ENCODE data around the gene NT5DC2.

The NT5DC2 gene

DNA sequence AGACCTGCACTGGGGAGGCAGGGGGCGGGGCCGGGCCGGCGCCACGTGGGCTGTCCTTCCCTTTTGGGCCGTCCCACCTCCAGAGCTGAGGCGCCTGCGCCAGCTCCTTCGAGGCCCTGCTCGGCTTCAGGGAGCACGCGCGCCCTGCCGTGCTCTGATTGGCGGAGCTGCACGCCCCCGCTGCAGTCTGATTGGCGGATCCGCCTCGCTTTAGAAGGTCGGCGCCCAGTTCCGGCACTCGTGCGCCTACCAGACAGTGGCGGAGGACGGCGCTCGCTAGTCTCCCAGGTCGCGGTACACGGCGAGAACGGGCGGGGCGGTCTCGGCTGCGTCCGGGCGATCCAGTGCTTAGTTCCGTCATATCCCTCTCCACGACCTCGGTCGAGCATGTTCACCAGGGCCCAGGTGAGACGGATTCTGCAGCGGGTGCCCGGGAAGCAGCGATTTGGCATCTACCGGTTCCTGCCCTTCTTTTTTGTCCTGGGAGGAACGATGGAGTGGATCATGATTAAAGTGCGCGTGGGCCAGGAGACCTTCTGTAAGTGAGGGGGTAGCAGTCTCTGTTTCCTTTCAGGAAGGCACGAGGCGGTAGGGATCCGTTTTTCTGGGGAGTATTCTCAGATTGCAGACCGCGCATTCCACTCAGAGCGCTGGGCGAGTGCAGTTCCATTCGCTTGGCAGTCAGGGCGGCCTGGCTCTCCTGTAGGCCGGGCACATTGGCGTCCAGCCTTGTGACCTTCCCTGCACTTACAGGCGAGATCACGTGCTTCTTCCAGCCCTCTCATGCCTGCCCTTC lies 2.9 kb upstream of the NT5DC2 start, which contains the start of gene UQCC5:
TSS of gene UQCC5 (plus strand) at position 237 of the 796 bp plus-strand sequence. CDS start at position 388, 151 bp downstream.
- H3K9ac ChIP-seq (ENCODE audit: low read depth, low read length): peak within 1 kb of the TSS; percentile 85
- peak within 1 kb of the TSS; percentile 88 for H3K4me3 ChIP-seq (ENCODE audit: low read depth, low read length)
- H3K27me3 ChIP-seq (ENCODE audit: control insufficient read depth, insufficient read depth, low read length): no peaks in the 10 kb centered on the region
- peaks cover 30% of the 10 kb centered on the region for H3K36me3 ChIP-seq (ENCODE audit: control insufficient read depth, insufficient read depth, low read length)
- H3K4me1 ChIP-seq (ENCODE audit: control insufficient read depth, insufficient read depth, low read length): peaks cover 30% of the 10 kb centered on the region
- no peaks in the 10 kb centered on the region for H3K9me3 ChIP-seq (ENCODE audit: control insufficient read depth, insufficient read depth, low read length)
- H3K27ac ChIP-seq (ENCODE audit: low read depth, low read length): peak within 1 kb of the TSS; percentile 92

GRCh38 chr3:52536112-52536368 lies 2.4 kb upstream of the NT5DC2 start:
- peak overlapping the region; percentile 18; the same call in 1 of the 2 replicates for H3K4me3 ChIP-seq (ENCODE audit: low read depth, low read length)

DNA sequence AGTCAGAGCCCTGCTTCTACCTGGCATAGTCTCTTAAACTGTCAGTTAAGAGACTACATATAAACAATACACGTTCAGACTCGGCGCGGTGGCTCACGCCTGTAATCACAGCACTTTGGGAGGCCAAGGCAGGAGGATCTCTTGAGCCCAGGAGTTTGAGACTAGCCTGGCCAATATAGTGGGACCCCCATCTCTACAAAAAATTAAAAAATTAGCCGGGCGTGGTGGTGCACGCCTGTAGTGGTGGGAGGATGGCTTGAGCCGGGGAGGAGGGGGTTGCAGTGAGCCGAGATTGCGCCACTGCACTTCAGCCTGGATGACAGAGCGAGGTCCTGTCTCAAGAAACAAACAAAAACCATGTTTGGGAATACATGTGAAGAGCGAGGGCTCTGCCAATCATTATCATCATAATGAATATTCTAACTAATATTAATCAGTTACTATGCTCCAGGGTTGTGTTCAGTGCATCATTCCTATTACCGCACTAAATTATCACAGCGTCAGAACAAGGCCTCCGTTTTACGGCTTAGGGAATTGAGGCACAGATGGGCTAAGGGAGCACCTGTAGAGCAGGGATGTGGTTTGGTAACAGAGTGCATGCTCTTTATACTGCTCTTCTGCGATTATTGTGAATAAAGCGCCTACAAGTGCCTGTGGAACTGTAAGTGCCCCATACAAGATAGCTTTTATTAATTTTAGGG lies 1.9 kb upstream of the NT5DC2 start:
- Histone ChIP-seq H3K4me1 (ENCODE audit: control insufficient read depth, insufficient read depth, low read length) (peaks cover 30% of the 10 kb centered on the region), H3K4me3 (ENCODE audit: low read depth, low read length) (peak overlapping the region; percentile 18; the same call in 1 of the 2 replicates), H3K9me3 (ENCODE audit: control insufficient read depth, insufficient read depth, low read length) (no peaks in the 10 kb centered on the region), H3K36me3 (ENCODE audit: control insufficient read depth, insufficient read depth, low read length) (peaks cover 22% of the 10 kb centered on the region), H3K27me3 (ENCODE audit: control insufficient read depth, insufficient read depth, low read length) (no peaks in the 10 kb centered on the region), H3K9ac (ENCODE audit: low read depth, low read length) (no peak overlapping the region), H3K27ac (ENCODE audit: low read depth, low read length) (no peak overlapping the region)

More at GRCh38 chr3:52536112-52536368, 2.4 kb upstream of the NT5DC2 start:
- Histone ChIP-seq H3K9ac (ENCODE audit: low read depth, low read length) (no peak overlapping the region), H3K36me3 (ENCODE audit: control insufficient read depth, insufficient read depth, low read length) (peaks cover 24% of the 10 kb centered on the region), H3K27me3 (ENCODE audit: control insufficient read depth, insufficient read depth, low read length) (no peaks in the 10 kb centered on the region), H3K4me1 (ENCODE audit: control insufficient read depth, insufficient read depth, low read length) (peaks cover 30% of the 10 kb centered on the region), H3K27ac (ENCODE audit: low read depth, low read length) (no peak overlapping the region), H3K9me3 (ENCODE audit: control insufficient read depth, insufficient read depth, low read length) (no peaks in the 10 kb centered on the region)

DNA sequence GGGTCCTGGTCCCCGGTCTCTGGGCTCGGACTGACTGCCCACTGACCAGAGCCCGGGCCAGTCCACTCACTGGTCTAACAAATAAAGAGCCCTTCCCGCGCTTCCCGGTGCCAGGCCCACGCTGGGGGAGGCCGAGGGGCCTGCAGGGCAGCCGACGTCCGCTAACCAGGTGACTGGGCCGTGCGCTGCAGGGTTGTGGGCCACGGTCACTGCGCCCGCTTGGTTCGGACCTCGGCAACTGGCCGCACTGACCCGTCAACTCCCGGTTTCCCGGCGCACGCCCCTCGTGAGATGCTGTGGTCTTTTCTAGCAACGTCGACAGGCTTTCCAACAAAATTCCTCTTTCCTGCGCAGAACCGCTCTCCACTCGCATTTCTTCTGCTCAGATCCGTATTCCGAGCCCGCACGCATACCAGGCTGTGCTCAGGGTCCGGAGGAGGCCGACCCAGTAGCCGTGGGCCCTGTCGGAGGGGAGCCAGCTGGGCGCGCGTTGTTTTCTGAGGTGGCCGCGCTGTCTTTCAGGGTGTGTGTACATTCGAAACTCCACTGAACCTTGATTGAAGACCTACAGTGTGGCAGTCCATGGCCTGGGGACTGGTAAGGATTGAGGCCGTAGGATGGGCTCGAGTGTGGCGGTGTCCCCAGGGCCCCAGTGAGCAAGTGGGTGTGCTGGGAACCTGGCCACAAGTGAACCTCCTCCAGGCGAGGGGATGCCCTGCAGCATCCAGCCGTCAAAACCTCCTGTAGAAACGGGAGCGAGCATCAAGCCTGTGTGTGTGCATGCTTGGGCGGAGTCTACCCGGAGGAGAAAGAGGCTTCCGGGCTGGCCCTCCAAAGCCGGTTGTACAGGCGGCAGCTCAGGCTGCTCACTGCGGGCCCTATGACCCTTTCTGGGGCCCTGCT lies 875 bp upstream of the NT5DC2 start:
- peaks cover 15% of the 10 kb centered on the region for H3K36me3 ChIP-seq (ENCODE audit: control insufficient read depth, insufficient read depth, low read length)
- peaks cover 30% of the 10 kb centered on the region for H3K4me1 ChIP-seq (ENCODE audit: control insufficient read depth, insufficient read depth, low read length)
- H3K27ac ChIP-seq (ENCODE audit: low read depth, low read length): peak overlapping the region; percentile 66
- no peaks in the 10 kb centered on the region for H3K27me3 ChIP-seq (ENCODE audit: control insufficient read depth, insufficient read depth, low read length)
- H3K4me3 ChIP-seq (ENCODE audit: low read depth, low read length): peak overlapping the region; percentile 68
- no peaks in the 10 kb centered on the region for H3K9me3 ChIP-seq (ENCODE audit: control insufficient read depth, insufficient read depth, low read length)
- H3K9ac ChIP-seq (ENCODE audit: low read depth, low read length): peak overlapping the region; percentile 25; the same call in 1 of the 2 replicates

GRCh38 chr3:52532838-52533622 lies 627 bp downstream of the NT5DC2 start:
- H3K27ac ChIP-seq (ENCODE audit: low read depth, low read length): peak overlapping the region; percentile 58

DNA sequence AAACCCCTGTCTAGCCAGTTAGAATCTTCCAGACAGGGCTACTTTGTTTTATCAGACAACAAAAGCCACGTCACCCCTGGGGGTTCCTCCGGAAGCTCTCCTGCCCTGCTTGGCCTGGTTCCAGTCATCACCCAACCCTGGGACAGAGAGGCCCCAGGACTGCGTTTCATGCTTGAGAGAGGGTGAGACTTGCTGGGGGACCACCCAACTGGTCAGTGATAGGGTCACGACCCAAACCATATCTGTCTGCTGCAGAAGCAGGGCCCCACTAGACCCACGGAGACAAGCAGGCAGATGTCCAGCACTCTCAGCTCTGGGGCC lies 1.2 kb downstream of the NT5DC2 start:
- H3K9me3 ChIP-seq (ENCODE audit: control insufficient read depth, insufficient read depth, low read length): no peaks in the 10 kb centered on the region
- H3K36me3 ChIP-seq (ENCODE audit: control insufficient read depth, insufficient read depth, low read length): peaks cover 29% of the 10 kb centered on the region
- peak overlapping the region; percentile 65 for H3K9ac ChIP-seq (ENCODE audit: low read depth, low read length)
- H3K27ac ChIP-seq (ENCODE audit: low read depth, low read length): peak overlapping the region; percentile 58
- H3K27me3 ChIP-seq (ENCODE audit: control insufficient read depth, insufficient read depth, low read length): no peaks in the 10 kb centered on the region
- H3K4me1 ChIP-seq (ENCODE audit: control insufficient read depth, insufficient read depth, low read length): peaks cover 19% of the 10 kb centered on the region
- H3K4me3 ChIP-seq (ENCODE audit: low read depth, low read length): peak overlapping the region; percentile 78

More at GRCh38 chr3:52532838-52533622, 627 bp downstream of the NT5DC2 start:
- Histone ChIP-seq H3K4me3 (ENCODE audit: low read depth, low read length) (peak overlapping the region; percentile 78), H3K4me1 (ENCODE audit: control insufficient read depth, insufficient read depth, low read length) (peaks cover 25% of the 10 kb centered on the region), H3K9me3 (ENCODE audit: control insufficient read depth, insufficient read depth, low read length) (no peaks in the 10 kb centered on the region), H3K27me3 (ENCODE audit: control insufficient read depth, insufficient read depth, low read length) (no peaks in the 10 kb centered on the region), H3K9ac (ENCODE audit: low read depth, low read length) (peak overlapping the region; percentile 65), H3K36me3 (ENCODE audit: control insufficient read depth, insufficient read depth, low read length) (peaks cover 25% of the 10 kb centered on the region)

DNA sequence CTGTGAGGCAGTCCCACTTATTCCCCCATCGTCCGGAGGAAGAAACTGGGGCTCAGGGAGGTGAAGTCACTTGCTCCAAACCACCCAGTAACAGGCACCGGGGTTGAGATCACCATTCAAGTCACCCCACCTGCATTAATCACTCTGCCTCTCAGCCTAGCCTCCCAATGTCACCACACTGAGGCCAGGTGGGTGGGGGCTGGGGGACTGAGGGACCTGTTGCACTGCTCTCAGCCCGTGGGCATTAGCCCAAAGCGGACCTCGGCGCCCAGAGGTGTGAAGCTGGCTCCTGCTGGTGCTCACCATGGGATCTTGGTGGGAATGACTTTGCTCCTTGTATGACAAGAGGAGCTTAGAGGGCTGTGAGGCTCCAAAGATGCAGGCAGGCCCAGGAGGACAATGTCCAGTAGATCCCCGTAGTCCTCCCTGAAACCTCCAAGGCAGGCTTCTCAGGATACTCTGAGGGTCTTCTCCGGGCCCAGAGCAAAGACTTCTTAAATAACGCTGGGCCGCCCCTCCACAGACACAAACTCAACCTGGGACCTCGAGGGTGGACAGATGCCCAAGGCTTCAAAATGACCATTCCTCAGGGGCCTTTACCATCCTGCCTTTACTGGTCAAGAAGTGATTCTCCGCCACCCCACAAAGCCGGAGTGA lies 1.7 kb downstream of the NT5DC2 start:
- H3K4me3 ChIP-seq (ENCODE audit: low read depth, low read length): peak overlapping the region; percentile 78
- no peaks in the 10 kb centered on the region for H3K9me3 ChIP-seq (ENCODE audit: control insufficient read depth, insufficient read depth, low read length)
- H3K4me1 ChIP-seq (ENCODE audit: control insufficient read depth, insufficient read depth, low read length): peaks cover 17% of the 10 kb centered on the region
- H3K27ac ChIP-seq (ENCODE audit: low read depth, low read length): peak overlapping the region; percentile 2
- peaks cover 34% of the 10 kb centered on the region for H3K36me3 ChIP-seq (ENCODE audit: control insufficient read depth, insufficient read depth, low read length)
- H3K27me3 ChIP-seq (ENCODE audit: control insufficient read depth, insufficient read depth, low read length): no peaks in the 10 kb centered on the region
- H3K9ac ChIP-seq (ENCODE audit: low read depth, low read length): no peak overlapping the region

DNA sequence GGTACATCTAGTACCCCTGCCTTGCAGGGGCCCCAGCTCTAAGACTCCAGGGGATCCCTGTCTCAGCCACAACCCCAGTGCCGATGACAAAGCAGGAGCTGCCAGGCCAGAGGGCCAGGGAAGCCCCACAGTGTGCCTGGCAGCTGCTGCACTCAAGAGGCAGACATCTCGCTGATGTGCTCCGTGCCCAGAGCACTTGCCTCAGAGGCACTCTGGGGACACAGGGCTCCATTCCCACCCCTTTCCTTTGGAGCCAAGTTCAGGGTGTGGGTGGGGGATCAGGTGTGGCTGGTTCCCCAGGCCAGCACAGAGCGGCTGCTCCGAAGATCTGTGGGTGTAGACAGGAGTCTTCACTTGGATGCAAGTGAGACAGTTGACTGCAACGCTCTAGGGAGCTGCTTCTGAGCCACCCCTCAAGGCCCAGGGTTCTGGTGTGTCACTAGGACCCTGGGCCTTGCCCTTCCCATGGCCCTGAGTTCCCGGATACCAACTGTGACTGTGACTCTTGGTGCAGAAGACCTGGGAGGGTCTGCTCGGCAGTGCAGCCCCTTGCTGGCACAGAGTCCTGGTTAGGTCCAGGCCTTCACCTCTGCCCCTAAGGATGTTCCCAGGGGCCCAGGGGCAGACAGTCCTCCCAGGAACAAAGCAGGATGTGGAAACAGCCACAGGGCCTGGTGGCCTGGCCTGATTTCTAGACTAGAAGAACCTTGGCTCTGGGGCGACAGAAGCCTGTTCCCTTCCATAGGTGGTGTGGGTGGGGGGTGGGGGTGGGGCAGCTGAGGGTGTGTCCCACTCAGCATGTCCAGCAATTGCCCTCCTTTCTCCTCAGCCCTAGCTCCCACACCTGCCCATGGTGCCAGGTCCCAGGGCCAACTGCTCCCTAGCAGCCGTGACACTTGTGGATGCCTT lies 2.5 kb downstream of the NT5DC2 start:
- Histone ChIP-seq H3K36me3 (ENCODE audit: control insufficient read depth, insufficient read depth, low read length) (peaks cover 42% of the 10 kb centered on the region), H3K9ac (ENCODE audit: low read depth, low read length) (no peak overlapping the region), H3K4me1 (ENCODE audit: control insufficient read depth, insufficient read depth, low read length) (peaks cover 17% of the 10 kb centered on the region), H3K4me3 (ENCODE audit: low read depth, low read length) (no peak overlapping the region), H3K27me3 (ENCODE audit: control insufficient read depth, insufficient read depth, low read length) (no peaks in the 10 kb centered on the region), H3K9me3 (ENCODE audit: control insufficient read depth, insufficient read depth, low read length) (no peaks in the 10 kb centered on the region), H3K27ac (ENCODE audit: low read depth, low read length) (no peak overlapping the region)
